GM19238 (cell line): ENCODE measurements around the gene FRMD1.
"Not testable (repeated sequence)": the region's sequence is repeated elsewhere in the genome, so short reads cannot be mapped to it uniquely, and the experiment has no call there.

Experiments used
- DNase-seq: peaks from one replicate; pipeline ENCODE4 v3.0.0; 2011; ENCODE audit warnings: low spot score; ENCODE audit not compliant: insufficient read length

FRMD1 gene

GRCh38 chr6:168080393-168081077 lies 1.5 kb upstream of the FRMD1 start:
- no peak for DNase-seq

- no peak for DNase-seq
Observed at GRCh38 chr6:168078175-168078942, 653 bp downstream of the FRMD1 start.

- not testable (repeated sequence) for DNase-seq
Observed at GRCh38 chr6:168077401-168077800, 1.6 kb downstream of the FRMD1 start.

- DNase-seq: no peak
Observed at GRCh38 chr6:168075787-168076202, 3.2 kb downstream of the FRMD1 start.

- no peak for DNase-seq
Observed at GRCh38 chr6:168075216-168075615, 3.8 kb downstream of the FRMD1 start.

- DNase-seq: no peak
Observed at GRCh38 chr6:168073937-168074730, 4.9 kb downstream of the FRMD1 start.

GRCh38 chr6:168072730-168073129 lies 6.3 kb downstream of the FRMD1 start:
- DNase-seq: no peak

- no peak for DNase-seq
Observed at GRCh38 chr6:168072261-168072660, 6.8 kb downstream of the FRMD1 start.

GRCh38 chr6:168071620-168072019 lies 7.4 kb downstream of the FRMD1 start:
- DNase-seq: no peak

- no peak for DNase-seq
Observed at GRCh38 chr6:168070804-168071203, 8.2 kb downstream of the FRMD1 start.

GRCh38 chr6:168067081-168067759 lies 11.8 kb downstream of the FRMD1 start:
- no peak for DNase-seq

GRCh38 chr6:168064226-168064807 lies 14.7 kb downstream of the FRMD1 start:
- no peak for DNase-seq

GRCh38 chr6:168063431-168063830 lies 15.6 kb downstream of the FRMD1 start:
- DNase-seq: no peak

GRCh38 chr6:168062346-168063289 lies 16.4 kb downstream of the FRMD1 start:
- DNase-seq: no peak

GRCh38 chr6:168061269-168062210 lies 17.5 kb downstream of the FRMD1 start:
- no peak for DNase-seq

GRCh38 chr6:168060521-168060931 lies 18.5 kb downstream of the FRMD1 start:
- DNase-seq: no peak

GRCh38 chr6:168058691-168059551 lies 20.1 kb downstream of the FRMD1 start:
- no peak for DNase-seq

GRCh38 chr6:168057836-168058235 lies 21.2 kb downstream of the FRMD1 start:
- no peak for DNase-seq
